A204.1 (cell line): ENCODE results near the gene CEACAM20.
"Not testable (repeated sequence)": the region's sequence is repeated elsewhere in the genome, so short reads cannot be mapped to it uniquely, and the experiment has no call there.

Experiments used
- FAIRE-seq: peaks from 2 replicates; lab custom pipeline; 2012; peaks lifted over from hg19 to GRCh38; lab: Jason Lieb, UNC

CEACAM20 gene

DNA sequence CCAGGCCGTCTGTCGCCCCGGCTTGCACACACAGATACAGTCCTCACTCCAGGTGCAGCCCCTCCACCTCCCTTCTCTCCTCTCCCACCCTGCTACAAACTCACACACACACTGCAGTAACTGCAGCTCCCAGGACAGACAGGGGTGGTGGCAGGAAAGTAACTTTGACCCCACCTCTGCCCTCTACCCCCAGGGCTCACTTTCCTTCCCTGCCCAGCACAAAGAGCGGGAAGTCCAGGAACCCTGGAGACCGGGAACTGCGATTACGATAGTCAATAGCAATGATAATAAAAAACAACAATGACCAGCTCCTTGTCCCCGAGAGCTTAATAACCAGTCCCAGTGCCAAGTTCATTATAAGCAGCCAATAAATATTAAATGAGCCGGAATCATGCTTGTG is at the start of gene CEACAM20:
Gene CEACAM20, minus strand, starts transcription at position 140 of the 400 bp plus-strand sequence. CDS start 166 bp downstream, outside the sequence.
- FAIRE-seq = no peak

DNA sequence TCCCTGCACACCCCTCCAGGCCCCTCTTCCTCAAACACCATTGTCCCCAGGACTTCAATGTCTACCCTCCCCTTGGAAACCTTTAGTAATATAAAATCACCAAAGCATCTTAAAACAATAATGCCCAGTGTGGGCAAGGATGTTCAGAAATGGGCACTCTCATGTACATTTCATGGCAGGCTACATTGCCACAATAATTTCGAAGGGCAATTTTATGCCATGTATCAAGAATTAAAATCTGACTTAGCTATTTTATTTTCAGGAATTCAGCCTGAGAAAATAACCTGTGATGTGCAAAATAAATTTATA is 48.0 kb upstream of the CEACAM20 start:
- FAIRE-seq = no peak

DNA sequence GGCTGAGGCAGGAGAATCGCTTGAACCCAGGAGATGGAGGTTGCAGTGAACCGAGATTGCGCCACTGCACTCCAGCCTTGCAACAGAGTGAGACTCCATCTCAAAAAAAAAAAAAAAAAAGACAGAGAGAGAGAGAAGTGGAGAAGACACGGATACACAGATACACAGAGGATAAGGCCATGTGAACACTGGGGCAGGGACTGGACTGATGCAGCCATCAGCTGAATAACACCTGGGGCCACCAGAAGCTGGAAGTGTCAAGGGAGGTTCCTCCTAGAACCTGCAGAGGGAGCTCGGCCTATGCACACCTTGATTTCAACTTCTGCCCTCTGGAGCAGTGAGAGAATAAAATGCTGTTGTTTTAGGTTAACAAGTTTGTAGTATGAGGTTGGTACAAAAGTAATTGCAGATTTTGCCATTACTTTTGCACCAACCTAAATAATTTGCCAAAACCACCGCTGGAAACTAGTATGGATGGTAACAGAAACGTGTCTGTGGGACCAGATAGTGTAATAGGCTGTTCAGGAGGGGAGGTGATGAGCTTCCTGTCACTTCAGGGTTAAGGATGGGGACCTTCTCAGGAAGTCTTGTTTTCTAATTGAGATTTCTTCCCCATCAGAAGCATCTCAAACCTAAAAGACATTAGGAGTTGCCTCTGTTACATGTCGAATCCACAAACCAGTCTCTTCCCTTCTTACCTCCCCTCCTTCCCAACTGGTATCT is 47.5 kb upstream of the CEACAM20 start:
- FAIRE-seq = no peak

DNA sequence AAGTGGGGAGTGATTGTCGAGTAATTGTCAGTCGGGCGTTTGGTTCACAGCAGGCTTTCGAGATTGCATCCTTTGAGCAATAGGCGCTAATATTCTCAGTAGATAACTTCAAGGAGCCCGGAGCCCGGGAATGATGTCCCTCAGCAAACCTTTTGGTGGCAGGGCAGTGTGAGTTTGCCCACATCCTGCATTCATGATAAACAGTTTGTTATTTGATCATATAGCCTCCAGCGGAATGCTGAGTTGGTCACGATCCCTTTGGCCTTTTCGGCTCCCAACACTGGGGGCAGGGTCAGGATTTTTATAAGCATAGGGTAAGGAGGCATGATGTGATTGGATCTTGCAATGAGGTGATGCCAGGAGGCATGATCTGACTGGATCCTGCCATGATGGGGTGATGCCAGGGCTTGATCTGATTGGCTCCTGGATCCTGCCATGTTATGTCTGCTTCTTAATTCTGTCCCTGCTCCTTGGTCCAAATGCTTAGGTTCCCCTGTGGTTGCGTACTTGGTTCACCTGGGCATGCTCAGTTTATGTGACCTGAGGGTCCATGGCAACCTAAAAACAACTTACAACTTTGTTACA is 45.7 kb upstream of the CEACAM20 start:
- no peak for FAIRE-seq

DNA sequence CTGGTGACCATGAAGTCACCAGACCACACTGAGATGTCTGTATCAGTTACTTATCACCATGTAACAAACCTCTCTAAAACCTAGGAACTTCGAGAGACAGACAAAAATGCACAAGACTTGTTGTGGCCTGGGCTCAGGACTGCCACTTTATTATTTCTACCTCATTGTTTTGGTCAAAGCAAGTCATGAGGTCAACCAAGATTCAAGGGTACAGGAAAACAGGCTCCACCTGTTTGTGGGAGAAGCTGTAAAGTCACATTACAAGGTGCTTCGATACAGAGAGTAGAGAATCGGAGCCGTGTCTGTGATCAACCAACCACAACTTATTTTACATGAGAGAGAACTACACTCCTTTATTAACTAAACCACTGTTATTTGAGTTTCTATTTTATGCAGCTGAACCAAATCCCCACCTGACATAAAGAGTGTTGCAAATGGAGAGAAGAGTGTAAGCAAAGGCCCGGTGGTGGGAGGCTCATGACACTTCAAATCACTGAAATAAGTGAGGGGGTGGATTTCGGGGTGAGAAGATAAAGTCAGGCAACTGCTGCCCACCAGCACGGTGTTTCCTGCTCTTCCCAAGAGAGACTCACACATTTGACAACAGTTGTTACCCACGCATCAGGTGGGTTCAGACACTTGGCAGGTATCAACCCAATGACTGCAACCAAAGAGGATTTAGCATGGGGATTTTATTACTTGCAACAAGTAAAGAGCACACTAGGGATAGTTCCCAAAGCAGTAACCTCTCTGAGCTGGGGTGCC is 44.9 kb upstream of the CEACAM20 start:
- FAIRE-seq = no peak

DNA sequence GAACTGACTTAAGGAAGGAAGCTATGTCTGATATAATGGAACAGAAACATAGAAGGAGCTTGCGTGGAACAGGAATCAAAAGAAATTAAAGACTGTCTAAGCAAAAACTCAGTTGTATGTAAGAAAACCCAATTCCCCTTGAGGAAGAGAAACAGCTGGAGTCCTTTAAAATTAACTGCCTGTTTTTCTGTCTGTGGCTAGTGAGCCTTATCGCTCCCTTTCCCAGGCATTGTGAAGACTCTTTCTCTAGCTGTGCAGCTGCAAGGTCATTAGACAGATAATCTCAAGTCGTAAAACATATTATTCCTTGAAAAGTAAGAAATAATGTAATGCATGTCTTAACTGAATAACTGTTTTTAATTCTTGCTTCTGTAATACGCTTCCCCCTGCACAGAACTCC is 44.2 kb upstream of the CEACAM20 start:
- FAIRE-seq = no peak

DNA sequence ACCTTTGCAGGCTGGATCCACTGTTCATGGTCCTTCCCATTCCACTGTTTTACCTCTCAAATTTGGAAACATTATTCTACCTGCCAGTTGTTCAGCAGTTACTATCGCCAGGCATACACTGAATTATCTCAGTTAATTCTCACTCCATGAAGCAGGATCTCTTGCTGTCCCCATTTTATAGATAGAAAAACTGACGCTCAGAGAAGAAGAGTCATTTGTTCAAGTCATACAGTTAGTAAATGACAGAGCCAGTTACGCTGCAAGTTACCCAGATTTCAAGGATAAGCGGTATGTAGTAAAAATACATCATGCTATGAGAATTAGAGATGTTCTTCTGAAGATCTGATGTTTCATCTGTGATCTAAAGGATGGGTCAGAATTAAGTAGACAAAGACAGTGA is 43.7 kb upstream of the CEACAM20 start:
- FAIRE-seq = no peak

DNA sequence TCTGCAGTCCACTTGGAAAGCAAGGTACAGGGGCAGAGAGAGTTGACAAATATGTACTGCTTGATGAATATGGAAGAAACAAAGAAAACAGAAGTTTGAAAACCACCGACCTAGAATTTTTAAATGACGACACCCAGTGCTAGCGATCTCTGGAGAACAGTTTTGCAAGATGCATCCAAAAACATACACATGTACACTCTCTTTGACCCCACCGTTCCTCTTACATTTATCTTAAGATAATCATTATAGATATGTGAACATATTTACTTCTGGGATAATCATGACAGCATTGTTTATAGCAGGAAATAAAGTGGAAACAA is 43.1 kb upstream of the CEACAM20 start:
- no peak for FAIRE-seq

DNA sequence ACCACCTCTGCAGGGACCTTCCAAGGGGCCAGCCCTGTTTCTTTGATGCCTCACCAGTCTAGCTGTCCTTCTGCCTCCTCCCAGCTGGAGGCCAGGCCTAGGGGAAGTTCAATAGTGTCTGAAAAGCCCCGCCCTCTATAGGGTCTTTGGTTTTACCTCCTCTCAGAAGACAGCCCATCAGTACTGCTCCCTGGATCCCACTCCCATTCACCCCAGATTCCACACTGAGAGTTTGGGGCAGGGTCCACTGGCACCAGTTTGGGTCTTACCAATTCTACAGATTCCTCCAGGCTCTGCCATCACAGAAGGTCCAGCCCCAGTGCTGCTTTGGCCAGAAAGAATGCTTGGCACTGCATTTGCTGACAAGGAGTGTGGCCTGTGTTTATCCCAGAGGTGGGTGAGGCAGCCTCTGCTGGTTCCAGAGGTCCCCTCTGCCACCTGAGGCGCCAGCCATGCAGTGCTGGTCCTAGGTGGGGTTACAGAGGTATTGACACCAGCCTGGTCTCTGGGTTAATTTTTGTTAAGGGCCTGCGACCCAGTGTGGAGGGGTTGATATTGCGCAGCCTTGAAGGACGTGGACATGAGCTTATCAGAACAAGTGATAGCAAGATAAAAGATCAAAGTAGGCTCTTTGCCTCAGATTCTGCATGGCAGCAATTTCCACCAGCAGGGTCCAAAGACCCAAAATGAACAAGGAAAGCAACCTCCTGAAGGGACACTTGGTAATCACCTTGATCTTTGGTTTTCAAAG is 42.5 kb upstream of the CEACAM20 start:
- FAIRE-seq = no peak

DNA sequence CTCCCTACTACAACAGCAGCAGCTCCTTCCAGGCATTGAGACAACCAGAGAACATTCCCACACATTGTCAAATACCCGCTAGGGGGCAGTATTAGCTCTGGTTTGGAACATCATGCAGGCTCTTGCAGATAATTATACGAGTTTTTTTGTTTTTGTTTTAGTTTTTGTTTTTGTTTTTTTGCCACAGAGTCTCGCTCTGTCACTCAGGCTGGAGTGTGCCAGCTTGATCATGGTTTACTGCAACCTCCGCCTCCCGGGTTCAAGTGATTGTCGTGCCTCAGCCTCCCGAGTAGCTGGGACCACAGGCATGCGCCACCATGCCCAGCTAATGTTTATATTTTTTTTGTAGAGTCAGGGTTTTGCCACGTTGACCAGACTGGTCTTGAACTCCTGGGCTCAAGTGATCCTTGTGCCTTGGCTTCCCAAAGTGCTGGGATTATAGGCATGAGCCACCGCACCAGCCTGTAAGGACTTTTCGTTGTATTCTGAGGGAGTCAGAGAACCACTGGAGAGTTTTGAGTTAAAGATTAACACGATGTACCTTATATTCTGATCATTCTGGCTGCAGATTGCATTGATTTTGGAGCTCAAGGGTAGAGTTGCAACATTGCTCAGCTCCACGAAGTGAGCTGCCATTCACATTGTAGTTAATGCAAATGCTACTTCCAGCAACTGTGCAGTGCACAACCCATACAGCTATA is 41.7 kb upstream of the CEACAM20 start:
- FAIRE-seq = peak; percentile 60

DNA sequence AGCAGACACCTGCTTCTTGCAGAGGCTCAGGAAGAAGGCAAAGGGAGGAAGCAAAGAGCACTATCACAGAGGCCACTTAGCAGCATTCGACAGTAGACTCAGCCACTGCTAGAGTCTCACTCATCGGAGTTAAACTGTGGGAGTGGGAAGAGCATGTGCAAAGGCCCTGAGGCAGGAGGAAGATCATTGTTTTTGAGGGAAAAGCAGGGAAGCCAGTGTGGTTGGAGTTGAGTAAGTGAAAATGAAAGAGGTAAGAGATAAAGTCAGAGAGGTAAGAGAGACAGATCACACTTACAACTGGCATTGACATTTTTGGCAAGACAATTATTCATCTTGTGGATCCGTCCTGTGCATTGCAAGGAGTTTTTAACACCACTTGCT is 41.1 kb upstream of the CEACAM20 start:
- no peak for FAIRE-seq

DNA sequence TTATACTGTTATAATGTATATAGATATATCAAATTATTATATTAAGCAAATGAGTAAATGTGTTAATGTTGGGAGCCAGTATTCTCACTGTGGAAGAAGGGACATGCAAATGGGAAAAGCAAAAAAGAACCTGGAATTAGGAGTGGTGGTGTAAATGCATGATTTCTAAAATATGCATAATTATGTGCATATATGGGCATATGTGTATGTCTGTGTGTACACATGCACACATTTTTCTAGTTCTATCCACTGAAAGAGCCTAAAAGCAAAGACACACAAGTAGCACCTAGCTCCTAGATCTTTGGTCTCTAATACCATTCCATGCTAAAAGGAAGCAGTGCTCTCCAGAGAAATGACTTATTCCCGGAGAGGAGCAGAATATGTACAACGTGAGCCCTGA is 38.3 kb upstream of the CEACAM20 start:
- no peak for FAIRE-seq

DNA sequence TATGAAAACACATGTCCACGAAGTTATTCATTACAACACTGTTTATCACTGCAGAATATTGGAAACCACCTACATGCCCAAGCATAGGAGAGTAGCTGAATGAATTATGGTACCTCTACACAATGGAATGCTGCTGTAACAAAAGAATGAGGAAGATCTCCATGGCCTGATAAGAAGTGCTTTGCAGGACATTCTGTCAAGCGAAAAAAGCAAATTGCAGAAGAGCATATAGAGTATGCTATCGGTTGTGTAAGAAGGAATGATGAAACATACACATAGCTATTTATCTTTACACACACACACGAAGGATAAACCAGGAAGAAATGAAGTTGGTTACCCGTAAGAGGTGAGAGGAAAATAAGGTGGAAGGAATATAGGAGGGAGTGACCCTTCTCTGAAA is 37.5 kb upstream of the CEACAM20 start:
- FAIRE-seq = no peak

DNA sequence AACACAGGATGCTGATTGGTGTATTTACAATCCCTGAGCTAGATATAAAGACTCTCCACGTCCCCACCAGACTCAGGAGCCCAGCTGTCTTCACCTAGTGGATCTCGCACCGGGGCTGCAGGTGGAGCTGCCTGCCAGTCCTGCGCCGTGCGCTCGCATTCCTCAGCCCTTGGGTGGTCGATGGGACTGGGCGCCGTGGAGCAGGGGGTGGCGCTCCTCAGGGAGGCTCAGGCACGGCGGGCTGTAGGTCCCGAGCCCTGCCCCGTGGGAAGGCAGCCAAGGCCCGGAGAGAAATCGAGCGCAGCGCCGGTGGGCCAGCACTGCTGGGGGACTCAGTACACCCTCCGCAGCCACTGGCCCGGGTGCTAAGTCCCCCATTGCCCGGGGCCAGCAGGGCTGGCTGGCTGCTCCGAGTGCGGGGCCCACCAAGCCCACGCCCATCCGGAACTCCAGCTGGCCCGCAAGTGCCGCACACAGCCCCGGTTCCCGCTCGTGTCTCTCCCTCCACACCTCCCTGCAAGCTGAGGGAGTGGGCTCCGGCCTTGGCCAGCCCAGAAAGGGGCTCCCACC is 33.7 kb upstream of the CEACAM20 start:
- FAIRE-seq = not testable (repeated sequence)

DNA sequence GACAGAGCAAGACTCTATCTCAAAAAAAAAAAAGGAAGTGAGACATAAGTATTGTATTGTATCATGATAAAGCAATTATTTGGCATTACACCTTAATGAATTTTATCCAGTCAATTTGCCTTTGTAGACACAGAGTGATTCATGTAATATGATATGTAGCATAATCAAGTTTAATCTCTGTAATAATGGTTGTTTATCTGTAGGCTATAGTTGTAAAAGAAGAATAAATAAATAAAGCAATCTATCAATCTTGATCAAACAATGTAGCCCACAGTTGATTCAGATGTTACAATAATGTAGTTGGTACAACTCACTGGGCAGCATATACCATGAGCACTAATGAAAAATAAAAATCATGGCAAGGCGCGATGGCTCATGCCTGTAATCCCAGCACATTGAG is 28.5 kb upstream of the CEACAM20 start:
- FAIRE-seq = no peak

DNA sequence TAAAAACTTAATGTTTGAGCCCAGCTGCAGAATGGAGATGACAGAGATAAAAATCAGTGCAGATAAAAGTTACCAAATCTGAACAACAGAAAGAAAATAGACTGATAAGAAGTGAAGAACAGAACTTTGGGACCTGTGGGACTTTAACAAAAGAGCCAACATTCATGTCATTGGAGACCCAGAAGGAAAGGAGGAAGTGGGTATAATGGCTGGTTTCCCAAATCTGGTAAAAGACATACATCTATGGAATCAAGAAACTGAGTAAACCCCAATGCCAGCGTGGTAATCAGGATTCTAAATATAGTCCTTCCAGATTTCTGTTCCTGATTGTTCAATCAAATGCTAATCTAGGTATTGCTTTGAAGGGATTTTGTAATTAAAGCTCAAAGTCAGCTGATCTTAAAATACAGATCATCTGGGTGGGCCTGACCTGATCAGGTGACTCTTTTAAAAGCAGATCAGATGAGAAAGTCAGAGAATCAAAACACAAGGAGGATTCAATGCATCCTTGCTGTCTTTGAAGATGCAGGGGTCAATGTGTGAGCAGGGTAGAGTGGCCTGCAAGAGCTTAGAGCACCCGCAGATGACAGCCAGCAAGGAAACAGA is 25.3 kb upstream of the CEACAM20 start:
- FAIRE-seq = no peak

DNA sequence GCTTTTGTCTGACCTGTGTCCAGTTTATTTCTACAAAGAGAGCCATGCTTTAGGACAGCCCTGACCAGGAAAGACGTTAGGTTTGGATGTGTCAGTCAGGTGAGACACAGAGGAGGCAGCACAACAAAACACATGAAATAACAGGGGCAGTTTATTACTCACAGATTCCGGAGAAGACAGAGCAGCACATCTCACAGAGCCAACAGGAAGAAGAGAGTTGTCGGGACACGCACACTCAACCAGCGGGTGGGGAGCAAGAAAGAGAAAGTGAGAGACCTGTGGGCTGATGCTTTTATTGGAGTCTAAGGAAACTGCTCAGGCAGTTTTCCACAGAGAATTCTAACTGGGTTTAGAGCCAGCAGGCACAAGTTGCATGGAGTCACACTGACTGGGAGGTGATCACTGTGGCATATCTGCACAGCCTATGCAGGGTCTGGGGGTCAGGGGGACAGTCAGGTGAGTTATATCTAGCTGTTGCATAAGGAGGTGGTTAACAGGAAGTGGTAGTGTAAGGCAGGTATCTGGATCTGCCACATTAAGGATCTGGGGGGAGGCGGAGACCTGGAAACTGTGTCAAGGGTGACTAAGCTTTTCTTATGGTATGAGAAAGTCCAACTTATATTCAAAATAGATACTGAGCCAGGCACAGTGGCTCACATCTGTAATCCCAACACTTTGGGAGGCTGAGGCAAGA is 24.1 kb upstream of the CEACAM20 start:
- no peak for FAIRE-seq

DNA sequence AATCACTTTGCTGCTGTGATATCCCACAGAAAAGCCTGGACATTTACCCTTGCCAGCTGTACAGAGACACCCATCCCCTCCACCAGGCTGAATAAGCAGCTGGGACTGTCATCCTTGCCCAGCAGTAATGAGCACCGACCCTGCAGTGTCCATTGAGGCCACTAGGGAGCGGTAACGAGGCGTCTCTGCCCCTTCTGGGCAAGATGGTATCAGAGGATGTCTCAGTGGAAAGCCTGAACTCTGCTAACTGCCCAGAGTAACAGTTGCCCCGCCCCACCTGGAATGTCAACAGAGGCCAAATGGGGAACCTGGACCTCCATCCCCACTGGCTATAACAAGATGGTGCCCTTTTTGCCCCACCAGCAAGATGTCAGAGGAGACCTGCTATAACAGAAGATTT is 22.8 kb upstream of the CEACAM20 start:
- FAIRE-seq = no peak

DNA sequence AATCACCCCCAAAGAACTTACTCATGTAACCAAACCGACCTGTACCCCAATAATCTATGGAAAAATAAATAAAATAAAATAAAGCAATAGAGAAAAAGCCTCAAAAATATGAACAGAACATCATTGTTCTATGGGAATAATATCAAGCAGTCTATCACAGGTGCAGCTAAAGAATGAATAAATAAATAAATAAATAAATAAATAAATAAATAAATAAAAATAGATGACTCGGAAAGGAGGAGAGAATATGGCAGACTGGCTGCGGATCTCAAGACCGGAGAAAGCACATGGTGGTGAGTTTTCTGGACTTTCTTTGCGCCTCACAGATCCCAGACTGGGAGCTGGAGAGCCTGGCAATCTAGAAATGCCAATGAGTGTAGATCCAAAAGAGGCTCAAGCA is 22.4 kb upstream of the CEACAM20 start:
- FAIRE-seq = no peak

DNA sequence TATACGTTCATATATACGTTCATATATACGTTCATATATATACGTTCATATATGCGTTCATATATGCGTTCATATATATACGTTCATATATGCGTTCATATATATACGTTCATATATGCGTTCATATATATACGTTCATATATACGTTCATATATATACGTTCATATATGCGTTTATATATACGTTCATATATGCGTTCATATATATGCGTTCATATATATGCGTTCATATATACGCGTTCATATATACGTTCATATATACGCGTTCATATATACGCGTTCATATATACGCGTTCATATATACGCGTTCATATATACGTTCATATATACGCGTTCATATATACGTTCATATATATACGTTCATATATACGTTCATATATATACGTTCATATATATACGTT is 21.5 kb upstream of the CEACAM20 start:
- not testable (repeated sequence) for FAIRE-seq

DNA sequence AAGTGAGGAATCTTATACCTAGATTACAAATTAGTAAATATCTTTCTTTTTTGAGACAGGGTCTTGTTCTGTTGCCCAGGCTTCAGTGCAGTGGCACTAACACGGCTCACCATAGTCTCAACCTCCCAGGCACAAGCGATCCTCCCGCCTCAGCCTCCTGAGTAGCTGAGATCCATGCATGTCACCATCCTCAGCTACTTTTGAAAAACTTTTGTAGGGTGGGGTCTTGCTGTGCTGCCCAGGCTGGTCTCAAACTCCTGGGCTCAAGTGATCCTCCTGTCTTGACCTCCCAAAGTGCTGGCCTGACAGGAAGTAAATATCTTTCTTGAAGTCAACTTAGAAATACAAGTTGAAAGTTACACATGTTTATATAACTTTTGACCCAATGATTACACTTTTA is 20.0 kb upstream of the CEACAM20 start:
- no peak for FAIRE-seq
